Common myeloid progenitor, CD34-positive (primary cell): ENCODE measurements around the gene OXTR.

Experiments used
- CTCF ChIA-PET: fragments of 350-600 bp; sonication (Branson Sonifier 250); formaldehyde crosslinking; loops from one replicate; lab custom pipeline; 2021; ENCODE audit warnings: antibody characterized with exemption; lab: Charles Lee
- POLR2A ChIA-PET: fragments of 350-600 bp; sonication (Branson Sonifier 250); formaldehyde crosslinking; loops from one replicate; lab custom pipeline; 2021; ENCODE audit warnings: antibody characterized with exemption; lab: Charles Lee
- DNase-seq, 3 donors: peaks; one replicate each; pipeline versions ENCODE4 v3.0.0 to v3.0.0-alpha.2; 2013
- H3K27ac ChIP-seq, 2 experiments: 1 replicate in 1 of 2; 2 replicates in 1 of 2; pipeline ENCODE4 v1.7.0; 2013; ENCODE audit warnings: inconsistent platforms in 2 of 2, low read length in 2 of 2, mild to moderate bottlenecking in 2 of 2, low read depth in 1 of 2, moderate library complexity in 1 of 2; ENCODE audit not compliant: severe bottlenecking in 2 of 2, insufficient read depth in 1 of 2, poor library complexity in 1 of 2
- H3K27me3 ChIP-seq, 5 experiments: replicated peaks in 2 of 5; 1 replicate in 3 of 5; 2 replicates in 2 of 5; pipeline versions ENCODE4 v1.6.1 to v1.7.0; 2013; ENCODE audit warnings: low read length in 4 of 5, mild to moderate bottlenecking in 2 of 5, moderate library complexity in 2 of 5, inconsistent platforms in 1 of 5; ENCODE audit not compliant: insufficient read depth in 5 of 5, control insufficient read depth in 4 of 5
- H3K36me3 ChIP-seq, 4 experiments: 1 replicate in 2 of 4; 2 replicates in 2 of 4; pipeline versions ENCODE4 v1.6.1 to v1.7.0; 2013; ENCODE audit warnings: low read length in 3 of 4, control low read depth in 1 of 4, mild to moderate bottlenecking in 1 of 4; ENCODE audit not compliant: control insufficient read depth in 4 of 4, insufficient read depth in 4 of 4
- H3K4me1 ChIP-seq, 4 experiments: 1 replicate in 3 of 4; 2 replicates in 1 of 4; pipeline versions ENCODE4 v1.6.1 to v1.7.1; 2013; ENCODE audit warnings: low read length in 3 of 4, mild to moderate bottlenecking in 3 of 4, control low read depth in 1 of 4, inconsistent platforms in 1 of 4, moderate library complexity in 1 of 4; ENCODE audit not compliant: control insufficient read depth in 4 of 4, insufficient read depth in 4 of 4; ENCODE audit errors: control extremely low read depth in 1 of 4
- H3K4me3 ChIP-seq, 7 experiments: 1 replicate in 4 of 7; 2 replicates in 3 of 7; pipeline versions ENCODE4 v1.5.1 to v1.7.0; 2013; ENCODE audit warnings: mild to moderate bottlenecking in 7 of 7, low read length in 6 of 7, moderate library complexity in 6 of 7, inconsistent platforms in 2 of 7, low read depth in 2 of 7, control low read depth in 1 of 7; ENCODE audit not compliant: insufficient read depth in 4 of 7, control insufficient read depth in 1 of 7; ENCODE audit errors: extremely low read depth in 1 of 7
- H3K9me3 ChIP-seq, 5 experiments: 1 replicate in 4 of 5; 2 replicates in 1 of 5; pipeline versions ENCODE4 v1.6.1 to v1.7.1; 2013; ENCODE audit warnings: low read length in 4 of 5, mild to moderate bottlenecking in 2 of 5, inconsistent platforms in 1 of 5, low read depth in 1 of 5, moderate library complexity in 1 of 5; ENCODE audit not compliant: control insufficient read depth in 4 of 5, insufficient read depth in 2 of 5; ENCODE audit errors: control extremely low read depth in 1 of 5
- WGBS: methylation state at CpG from one replicate; pipeline ENCODE4 v1.1.5; 2013; ENCODE audit not compliant: insufficient coverage; 5-methylcytosine and 5-hydroxymethylcytosine counted together

The OXTR gene

GRCh38 chr3:8800016-8800415 is 30.6 kb upstream of the OXTR start:
- Histone ChIP-seq H3K4me3 (no peak overlapping the region), H3K4me1 (no peaks in the 10 kb centered on the region), H3K36me3 (no peaks in the 10 kb centered on the region), H3K27me3 (no peaks in the 10 kb centered on the region), H3K9me3 (peaks cover 0 to 10% (median 5%) of the 10 kb centered on the region in 5 experiments), H3K27ac (no peak overlapping the region)
- ChIA-PET POLR2A (no interaction called here), CTCF (interaction anchor here (0.8 kb wide), 1 partner anchor 26 kb away, joined by 3 read pairs; no protein-coding TSS in a partner anchor)
- no peak for DNase-seq
- WGBS = 67% methylated on average over 3 of the region's 3 CpGs

GRCh38 chr3:8794247-8794646 is 24.8 kb upstream of the OXTR start:
- DNase-seq = no peak
- Histone ChIP-seq H3K27ac (no peak overlapping the region), H3K4me1 (no peaks in the 10 kb centered on the region), H3K4me3 (no peak overlapping the region), H3K9me3 (peaks cover 0 to 7% (median 0%) of the 10 kb centered on the region in 5 experiments), H3K36me3 (no peaks in the 10 kb centered on the region), H3K27me3 (no peaks in the 10 kb centered on the region)
- ChIA-PET CTCF (interaction anchor here (1.0 kb wide), 1 partner anchor 25 kb away, joined by 4 read pairs; the partner anchor contains the start of gene OXTR), POLR2A (no interaction called here)
- WGBS = 90% methylated on average over 1 of the region's 3 CpGs

GRCh38 chr3:8793242-8793641 is 23.8 kb upstream of the OXTR start:
- Histone ChIP-seq H3K9me3 (peaks cover 0 to 11% (median 0%) of the 10 kb centered on the region in 5 experiments), H3K27ac (no peak overlapping the region), H3K4me1 (no peaks in the 10 kb centered on the region), H3K27me3 (no peaks in the 10 kb centered on the region), H3K4me3 (no peak overlapping the region), H3K36me3 (no peaks in the 10 kb centered on the region)
- DNase-seq = no peak
- WGBS = 93% methylated on average over 7 of the region's 7 CpGs
- POLR2A ChIA-PET = no interaction called here
- CTCF ChIA-PET = interaction anchor here (1.2 kb wide), 1 partner anchor 24 kb away, joined by 3 read pairs; the partner anchor contains the start of gene OXTR

- no peaks in the 10 kb centered on the region for H3K4me1 ChIP-seq
- CTCF ChIA-PET = no interaction called here
- peaks cover 0 to 13% (median 0%) of the 10 kb centered on the region in 5 experiments for H3K9me3 ChIP-seq
- 93% methylated on average over 2 of the region's 2 CpGs for WGBS
- H3K36me3 ChIP-seq = no peaks in the 10 kb centered on the region
- H3K4me3 ChIP-seq = no peak overlapping the region
- no peak for DNase-seq
- POLR2A ChIA-PET = no interaction called here
- H3K27ac ChIP-seq = no peak overlapping the region
- no peaks in the 10 kb centered on the region for H3K27me3 ChIP-seq
Measured at GRCh38 chr3:8790529-8790928, 21.1 kb upstream of the OXTR start.

GRCh38 chr3:8784676-8785435 is 15.4 kb upstream of the OXTR start:
- Histone ChIP-seq H3K4me1 (no peaks in the 10 kb centered on the region), H3K4me3 (no peak overlapping the region), H3K9me3 (peaks cover 0 to 14% (median 0%) of the 10 kb centered on the region in 5 experiments), H3K27me3 (no peaks in the 10 kb centered on the region), H3K27ac (no peak overlapping the region), H3K36me3 (no peaks in the 10 kb centered on the region)
- POLR2A ChIA-PET = no interaction called here
- WGBS = 100% methylated on average over 2 of the region's 3 CpGs
- no peak for DNase-seq
- CTCF ChIA-PET = interaction anchor here (1.6 kb wide), 1 partner anchor 16 kb away, joined by 10 read pairs; the partner anchor contains the start of gene OXTR

GRCh38 chr3:8780279-8780678 is 10.9 kb upstream of the OXTR start:
- POLR2A ChIA-PET = no interaction called here
- H3K27ac ChIP-seq = no peak overlapping the region
- peaks cover 0 to 4% (median 0%) of the 10 kb centered on the region in 5 experiments for H3K9me3 ChIP-seq
- H3K4me3 ChIP-seq = no peak overlapping the region
- DNase-seq = no peak
- CTCF ChIA-PET = no interaction called here
- peaks cover 0 to 2% (median 0%) of the 10 kb centered on the region in 5 experiments for H3K27me3 ChIP-seq
- H3K4me1 ChIP-seq = no peaks in the 10 kb centered on the region
- H3K36me3 ChIP-seq = no peaks in the 10 kb centered on the region

- WGBS = 96% methylated on average over 5 of the region's 5 CpGs
- no peak for DNase-seq
- peaks cover 0 to 4% (median 0%) of the 10 kb centered on the region in 5 experiments for H3K9me3 ChIP-seq
- ChIA-PET CTCF (no interaction called here), POLR2A (interaction anchor here (0.6 kb wide), 1 partner anchor 119 kb away, joined by 3 read pairs; no protein-coding TSS in a partner anchor)
- H3K36me3 ChIP-seq = no peaks in the 10 kb centered on the region
- no peak overlapping the region for H3K4me3 ChIP-seq
- peaks cover 0 to 2% (median 0%) of the 10 kb centered on the region in 5 experiments for H3K27me3 ChIP-seq
- H3K27ac ChIP-seq = no peak overlapping the region
- H3K4me1 ChIP-seq = no peaks in the 10 kb centered on the region
Measured at GRCh38 chr3:8778475-8778874, 9.1 kb upstream of the OXTR start.
